ENCODE data around the gene GUCA2B. TPM values are rescaled to one million over a fixed set of nuclear protein-coding genes. Genes with fewer than 3 reads are reported as not detected.

The GUCA2B gene
- total and polyA plus RNA-seq, 2 experiments from 2014 or later: 0.71 TPM; not detected in 1

GRCh38 chr1:42138586-42138985 lies 14.6 kb upstream of the GUCA2B start:
- H3K36me3 ChIP-seq (replicated peaks; ENCODE audit: insufficient read depth, low read depth): no peaks in the 10 kb centered on the region
- H2AFZ ChIP-seq: no peak overlapping the region
- H3K4me2 ChIP-seq: no peak overlapping the region
- H3K4me1 ChIP-seq (ENCODE audit: insufficient read depth): no peaks in the 10 kb centered on the region
- TF ChIP-seq EZH2phosphoT487 (IDR thresholded peaks at IDR 0.05; ENCODE audit: low read depth, severe bottlenecking, unreplicated experiment) (no peak), CTCF (IDR thresholded peaks at IDR 0.05; ENCODE audit: poor library complexity) (no peak), EZH2 (IDR thresholded peaks at IDR 0.05; ENCODE audit: borderline replicate concordance) (no peak)
- peaks cover 12% of the 10 kb centered on the region for H3K27me3 ChIP-seq
- no peaks in the 10 kb centered on the region for H3K79me2 ChIP-seq
- WGBS (ENCODE audit: low lambda C conversion rate, missing lambda C conversion rate): 94% methylated on average over 4 of the region's 4 CpGs
- no peaks in the 10 kb centered on the region for H3K9me3 ChIP-seq (ENCODE audit: low read depth)
- no peak overlapping the region for H3K27ac ChIP-seq
- no peaks in the 10 kb centered on the region for H4K20me1 ChIP-seq (ENCODE audit: insufficient read depth, poor library complexity, severe bottlenecking)
- no peak overlapping the region for H3K4me3 ChIP-seq
- no peaks in the 10 kb centered on the region for H3K9me2 ChIP-seq (replicated peaks; ENCODE audit: insufficient read depth)
- DNase-seq (ENCODE audit: low spot score): no peak

- Histone ChIP-seq H3K36me3 (replicated peaks; ENCODE audit: insufficient read depth, low read depth) (no peaks in the 10 kb centered on the region), H3K4me1 (ENCODE audit: insufficient read depth) (no peaks in the 10 kb centered on the region), H3K27me3 (peaks cover 19% of the 10 kb centered on the region), H3K27ac (no peak overlapping the region), H3K9me2 (replicated peaks; ENCODE audit: insufficient read depth) (no peaks in the 10 kb centered on the region), H4K20me1 (ENCODE audit: insufficient read depth, poor library complexity, severe bottlenecking) (no peaks in the 10 kb centered on the region), H3K79me2 (no peaks in the 10 kb centered on the region), H3K4me3 (no peak overlapping the region), H3K9me3 (ENCODE audit: low read depth) (no peaks in the 10 kb centered on the region), H3K4me2 (no peak overlapping the region), H2AFZ (no peak overlapping the region)
- WGBS (ENCODE audit: low lambda C conversion rate, missing lambda C conversion rate): 84% methylated on average over 3 of the region's 3 CpGs
- TF ChIP-seq EZH2phosphoT487 (IDR thresholded peaks at IDR 0.05; ENCODE audit: low read depth, severe bottlenecking, unreplicated experiment) (no peak), EZH2 (IDR thresholded peaks at IDR 0.05; ENCODE audit: borderline replicate concordance) (no peak)
- DNase-seq (ENCODE audit: low spot score): no peak
These were observed 13.8 kb upstream of the GUCA2B start for GRCh38 chr1:42139444-42139843.

- no peaks in the 10 kb centered on the region for H4K20me1 ChIP-seq (ENCODE audit: insufficient read depth, poor library complexity, severe bottlenecking)
- 98% methylated on average over 2 of the region's 2 CpGs for WGBS (ENCODE audit: low lambda C conversion rate, missing lambda C conversion rate)
- no peaks in the 10 kb centered on the region for H3K4me1 ChIP-seq (ENCODE audit: insufficient read depth)
- H3K27me3 ChIP-seq: peaks cover 21% of the 10 kb centered on the region
- no peak overlapping the region for H3K4me3 ChIP-seq
- no peak for DNase-seq (ENCODE audit: low spot score)
- no peaks in the 10 kb centered on the region for H3K9me3 ChIP-seq (ENCODE audit: low read depth)
- H3K9me2 ChIP-seq (replicated peaks; ENCODE audit: insufficient read depth): no peaks in the 10 kb centered on the region
- no peak overlapping the region for H2AFZ ChIP-seq
- TF ChIP-seq EZH2phosphoT487 (IDR thresholded peaks at IDR 0.05; ENCODE audit: low read depth, severe bottlenecking, unreplicated experiment) (no peak), CTCF (IDR thresholded peaks at IDR 0.05; ENCODE audit: poor library complexity) (no peak), EZH2 (IDR thresholded peaks at IDR 0.05; ENCODE audit: borderline replicate concordance) (no peak)
- no peak overlapping the region for H3K27ac ChIP-seq
- H3K36me3 ChIP-seq (replicated peaks; ENCODE audit: insufficient read depth, low read depth): no peaks in the 10 kb centered on the region
- no peaks in the 10 kb centered on the region for H3K79me2 ChIP-seq
- H3K4me2 ChIP-seq: no peak overlapping the region
These were observed 13.0 kb upstream of the GUCA2B start for GRCh38 chr1:42140191-42140590.

GRCh38 chr1:42141978-42142377 lies 11.2 kb upstream of the GUCA2B start:
- 78% methylated on average over 5 of the region's 5 CpGs for WGBS (ENCODE audit: low lambda C conversion rate, missing lambda C conversion rate)
- no peak overlapping the region for H3K27ac ChIP-seq
- no peaks in the 10 kb centered on the region for H3K4me1 ChIP-seq (ENCODE audit: insufficient read depth)
- H3K36me3 ChIP-seq (replicated peaks; ENCODE audit: insufficient read depth, low read depth): no peaks in the 10 kb centered on the region
- H4K20me1 ChIP-seq (ENCODE audit: insufficient read depth, poor library complexity, severe bottlenecking): no peaks in the 10 kb centered on the region
- H2AFZ ChIP-seq: no peak overlapping the region
- H3K27me3 ChIP-seq: peaks cover 17% of the 10 kb centered on the region
- H3K4me3 ChIP-seq: no peak overlapping the region
- no peak for DNase-seq (ENCODE audit: low spot score)
- H3K9me3 ChIP-seq (ENCODE audit: low read depth): no peaks in the 10 kb centered on the region
- H3K4me2 ChIP-seq: no peak overlapping the region
- H3K9me2 ChIP-seq (replicated peaks; ENCODE audit: insufficient read depth): no peaks in the 10 kb centered on the region
- TF ChIP-seq EZH2 (IDR thresholded peaks at IDR 0.05; ENCODE audit: borderline replicate concordance) (no peak), EZH2phosphoT487 (IDR thresholded peaks at IDR 0.05; ENCODE audit: low read depth, severe bottlenecking, unreplicated experiment) (no peak), CTCF (IDR thresholded peaks at IDR 0.05; ENCODE audit: poor library complexity) (no peak)
- H3K79me2 ChIP-seq: no peaks in the 10 kb centered on the region

Measured in hepatocyte (in vitro differentiated cells).